Measurements from ENCODE around the gene COL12A1. TPM values are rescaled to one million over a fixed set of nuclear protein-coding genes. Genes with fewer than 3 reads are reported as not detected.

The COL12A1 gene
- total and polyA plus RNA-seq, 2 of the 13 experiments (the other 11 are each of a cell fraction or from before 2014, with no cell fraction given): 0.02 TPM; not detected in 1

GRCh38 chr6:75243333-75244062 is 37.6 kb upstream of the COL12A1 start, which contains the start of gene COX7A2 (continued):
- no peak for TF ChIP-seq ZNF451 (CRISPR knock-in tag; IDR thresholded peaks at IDR 0.05)
- TF ChIP-seq DZIP1 (CRISPR knock-in tag; IDR thresholded peaks at IDR 0.05): no peak
- no peak for TF ChIP-seq SNAI1 (CRISPR knock-in tag; IDR thresholded peaks at IDR 0.05; ENCODE audit: borderline replicate concordance)
- TF ChIP-seq TP53 (CRISPR knock-in tag; conservative IDR thresholded peaks at IDR 0.05): 0 out of 2 replicates have a peak, but pooled peaks have one; percentile 50
- no peak for TF ChIP-seq ZNF333 (CRISPR knock-in tag; IDR thresholded peaks at IDR 0.05; ENCODE audit: borderline replicate concordance)
- TF ChIP-seq PCBP2 (optimal IDR thresholded peaks at IDR 0.05; ENCODE audit: low read depth, low read length, poor library complexity, severe bottlenecking): no peak
- TF ChIP-seq NONO (IDR thresholded peaks at IDR 0.05): no peak
- TF ChIP-seq NONO (CRISPR knock-in tag; conservative IDR thresholded peaks at IDR 0.05): peak; percentile 87
- no peak for TF ChIP-seq ZBED4 (CRISPR knock-in tag; IDR thresholded peaks at IDR 0.05; ENCODE audit: borderline replicate concordance)
- TF ChIP-seq NR2C2 (CRISPR knock-in tag; IDR thresholded peaks at IDR 0.05; ENCODE audit: borderline replicate concordance): peak; percentile 98
- peak; percentile 100 for TF ChIP-seq ZNF205 (CRISPR knock-in tag; IDR thresholded peaks at IDR 0.05)
- 0 out of 2 replicates have a peak, but pooled peaks have one; percentile 39 for TF ChIP-seq POGK (CRISPR knock-in tag; conservative IDR thresholded peaks at IDR 0.05)
- TF ChIP-seq ARID2 (CRISPR knock-in tag; IDR thresholded peaks at IDR 0.05; ENCODE audit: borderline replicate concordance): no peak
- TF ChIP-seq ZC3H4 (CRISPR knock-in tag; IDR thresholded peaks at IDR 0.05; ENCODE audit: borderline replicate concordance): no peak
- TF ChIP-seq PRDM4 (CRISPR knock-in tag; IDR thresholded peaks at IDR 0.05; ENCODE audit: borderline replicate concordance): no peak
- TF ChIP-seq SNRNP70 (IDR thresholded peaks at IDR 0.05; ENCODE audit: low read depth, low read length): no peak
- no peak for TF ChIP-seq ATF5 (CRISPR knock-in tag; IDR thresholded peaks at IDR 0.05; ENCODE audit: low read depth)
